Sigmoid colon (tissue), 7 donors: Measurements from ENCODE around the gene CCDC85B. TPM values are rescaled to one million over a fixed set of nuclear protein-coding genes. Genes with fewer than 3 reads are reported as not detected.
A peak's percentile ranks its signal among the peaks of the same experiment; 100 is the strongest.

Experiments
- DNase-seq: peaks from one replicate; pipeline ENCODE4 v3.0.0-alpha.2; 2019
- H3K27ac ChIP-seq, 4 donors: fragments of 200-600 bp; sonication (generic); one replicate each; pipeline ENCODE4 v1.5.1; 2016 to 2019; ENCODE audit warnings: mild to moderate bottlenecking in 1 of 4
- H3K27me3 ChIP-seq, 3 donors: fragments of 200-600 bp; sonication (generic); one replicate each; pipeline ENCODE4 v1.5.1; 2019; ENCODE audit warnings: mild to moderate bottlenecking in 1 of 3
- H3K36me3 ChIP-seq, 4 donors: fragments of 200-600 bp; sonication (generic); one replicate each; pipeline ENCODE4 v1.5.1; 2016 to 2019
- H3K4me1 ChIP-seq, 4 donors: fragments of 200-600 bp; sonication (generic); one replicate each; pipeline ENCODE4 v1.5.1; 2017 to 2019
- H3K4me3 ChIP-seq, 4 donors: fragments of 200-600 bp; sonication (generic); one replicate each; pipeline ENCODE4 v1.5.1; 2017 to 2019; ENCODE audit warnings: mild to moderate bottlenecking in 2 of 4, moderate library complexity in 1 of 4
- H3K9me3 ChIP-seq, 4 donors: fragments of 200-600 bp in 3 of 4; sonication (generic) in 3 of 4; one replicate each; pipeline versions ENCODE4 v1.5.1 to v1.6.1; 2013 to 2019
- EP300 ChIP-seq, 4 donors: sonication (generic); formaldehyde crosslinking; IDR thresholded peaks; one replicate each; pipeline ENCODE4 v1.6.1; 2017; ENCODE audit warnings: antibody characterized with exemption in 4 of 4
- POLR2A ChIP-seq, 2 donors: fragments of 450-650 bp; IDR thresholded peaks; one replicate each; pipeline ENCODE4 v1.6.1; 2016; ENCODE audit warnings: antibody characterized with exemption in 2 of 2, mild to moderate bottlenecking in 2 of 2, moderate library complexity in 2 of 2
- POLR2AphosphoS5 ChIP-seq, 4 donors: sonication (generic); formaldehyde crosslinking; IDR thresholded peaks; one replicate each; pipeline ENCODE4 v1.6.1; 2017; ENCODE audit warnings: antibody characterized with exemption in 4 of 4
- WGBS, 2 donors: extraction: QIAGEN DNeasy Blood & Tissue Kit; methylation state at CpG; one replicate each; pipeline ENCODE4 v1.1.7; 2013; 5-methylcytosine and 5-hydroxymethylcytosine counted together
- intact Hi-C: fragments of 100-400 bp; cut with DNase I; formaldehyde crosslinking; loops from one replicate; pipeline ENCODE4 v1.15.1; 2023
- polyA plus RNA-seq, 3 donors: library from polyadenylated mRNA; stranded (reverse); fragments of 200-250 nt; gene quantifications; one replicate each; pipeline ENCODE4 v1.2.3, GENCODE V29; 2013
- total RNA-seq, 4 donors: library from RNA; depleted of rRNA; stranded (reverse); fragments of >200 nt; gene quantifications; one replicate each; pipeline ENCODE4 v1.1.0, GENCODE V29; 2016
- TF ChIP-seq, protein P1 (sequence below), 4 experiments: fragments of 450-650 bp in 3 of 4; fragments of 200-600 bp in 1 of 4; IDR thresholded peaks; one replicate each; pipeline ENCODE4 v1.5.1; 2016 to 2019; ENCODE audit warnings: antibody characterized with exemption in 4 of 4, mild to moderate bottlenecking in 3 of 4, moderate library complexity in 2 of 4
- donor health status: healthy with polysubstance abuse.
- donor health status: Bipolar disorder and iron deficiency.
- donor health status: healthy.

Gene CCDC85B
- total and polyA plus RNA-seq, 7 donors: 4.2 to 73.6 (median 57.1) TPM

DNA sequence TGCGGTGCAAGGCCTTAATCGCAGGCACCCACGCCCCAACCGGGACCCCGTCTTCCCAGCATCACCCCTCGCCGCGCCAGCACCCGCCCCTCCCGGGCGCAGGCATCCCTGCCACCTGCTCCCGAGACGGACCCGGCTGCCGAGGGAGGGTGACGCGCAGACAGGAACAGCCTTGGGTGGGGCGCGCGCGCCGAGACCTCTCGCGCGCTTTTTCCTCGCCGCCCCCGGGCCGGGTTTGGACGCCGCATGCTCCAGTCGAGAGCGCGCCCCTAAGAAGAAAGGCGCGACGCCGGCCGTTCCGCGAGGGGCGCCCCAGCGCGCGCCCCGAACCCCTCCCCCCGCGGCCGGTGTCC lies 33.0 kb upstream of the CCDC85B start:
- Histone ChIP-seq H3K9me3 (no peaks in the 10 kb centered on the region), H3K4me3 (peak overlapping the region; percentile 79 to 99 (median 98)), H3K27ac (peak overlapping the region; percentile 89 to 99 (median 95)), H3K4me1 (peaks cover 0 to 70% (median 57%) of the 10 kb centered on the region in 4 donors), H3K27me3 (no peaks in the 10 kb centered on the region), H3K36me3 (peaks cover 30 to 46% (median 44%) of the 10 kb centered on the region in 4 donors)
- DNase-seq: no peak
- TF ChIP-seq POLR2A (IDR thresholded peaks at IDR 0.05) (no peak), EP300 (IDR thresholded peaks at IDR 0.05) (no peak)
- intact Hi-C loops: loop anchor here (5.0 kb wide), 2 partner anchors 60 to 285 kb away; partner anchors contain the start of genes C11orf68, DRAP1, FAM89B and ZNRD2
- 0 to 1% methylated on average over 49 of the region's 49 CpGs for WGBS, 2 donors

DNA sequence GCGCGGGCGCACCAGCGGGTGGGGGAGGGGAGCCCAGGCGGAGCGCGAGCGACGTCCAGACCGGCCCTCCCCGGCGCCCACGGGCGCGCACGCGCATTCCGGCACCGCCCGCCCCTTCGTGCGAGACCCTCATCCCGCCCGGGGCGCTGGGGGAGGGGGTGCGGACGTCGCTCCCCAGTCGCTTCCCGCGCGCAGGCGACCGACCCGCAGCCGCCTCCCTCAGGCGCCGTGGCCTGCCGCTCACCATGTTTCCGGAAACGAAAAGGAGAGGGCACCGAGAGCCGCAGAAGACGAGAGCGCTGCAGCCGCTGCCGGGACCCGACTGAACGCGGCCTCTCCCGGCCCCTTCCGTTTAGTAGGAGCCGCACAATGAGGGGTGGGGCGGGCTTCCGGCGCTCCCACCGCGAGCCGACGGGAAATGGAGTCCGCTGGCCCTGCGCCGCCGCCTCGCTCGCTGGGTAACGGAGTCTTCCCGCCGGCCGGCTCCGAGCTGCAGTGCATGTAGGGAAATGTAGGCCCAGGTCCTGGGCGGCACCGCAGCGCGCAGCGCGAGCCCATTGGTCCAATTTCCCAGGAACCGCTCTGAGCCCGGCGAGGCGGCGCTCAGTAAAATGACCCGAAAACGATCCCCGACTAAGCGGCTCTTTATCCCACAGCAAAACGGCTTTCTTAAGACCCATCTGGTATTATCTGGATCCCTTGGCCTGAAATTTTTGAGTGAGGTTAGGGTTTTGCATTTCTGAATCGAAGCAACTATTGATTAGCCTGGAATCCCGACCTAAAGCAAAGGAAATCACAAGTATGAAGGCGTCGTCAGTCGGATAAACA lies 32.4 kb upstream of the CCDC85B start, which contains the start of gene CFL1:
Gene CFL1, minus strand, starts transcription at position 328 of the 828 bp plus-strand sequence. Its CDS starts 81 bp downstream, at position 247.
- no peaks in the 10 kb centered on the region for H3K9me3 ChIP-seq
- peak within 1 kb of the TSS; percentile 89 to 99 (median 95) for H3K27ac ChIP-seq
- 0% methylated on average over 92 of the region's 92 CpGs for WGBS, 2 donors
- H3K4me1 ChIP-seq: peaks cover 0 to 70% (median 59%) of the 10 kb centered on the region in 4 donors
- intact Hi-C loops: loop anchor here (1.0 to 5.0 kb wide), 3 partner anchors 30 to 286 kb away; partner anchors contain the start of genes C11orf68, DRAP1, FAM89B and FIBP
- peaks cover 25 to 47% (median 45%) of the 10 kb centered on the region in 4 donors for H3K36me3 ChIP-seq
- H3K27me3 ChIP-seq: no peaks in the 10 kb centered on the region
- H3K4me3 ChIP-seq: peak within 1 kb of the TSS; percentile 79 to 99 (median 98)
- TF ChIP-seq, protein P1, sequence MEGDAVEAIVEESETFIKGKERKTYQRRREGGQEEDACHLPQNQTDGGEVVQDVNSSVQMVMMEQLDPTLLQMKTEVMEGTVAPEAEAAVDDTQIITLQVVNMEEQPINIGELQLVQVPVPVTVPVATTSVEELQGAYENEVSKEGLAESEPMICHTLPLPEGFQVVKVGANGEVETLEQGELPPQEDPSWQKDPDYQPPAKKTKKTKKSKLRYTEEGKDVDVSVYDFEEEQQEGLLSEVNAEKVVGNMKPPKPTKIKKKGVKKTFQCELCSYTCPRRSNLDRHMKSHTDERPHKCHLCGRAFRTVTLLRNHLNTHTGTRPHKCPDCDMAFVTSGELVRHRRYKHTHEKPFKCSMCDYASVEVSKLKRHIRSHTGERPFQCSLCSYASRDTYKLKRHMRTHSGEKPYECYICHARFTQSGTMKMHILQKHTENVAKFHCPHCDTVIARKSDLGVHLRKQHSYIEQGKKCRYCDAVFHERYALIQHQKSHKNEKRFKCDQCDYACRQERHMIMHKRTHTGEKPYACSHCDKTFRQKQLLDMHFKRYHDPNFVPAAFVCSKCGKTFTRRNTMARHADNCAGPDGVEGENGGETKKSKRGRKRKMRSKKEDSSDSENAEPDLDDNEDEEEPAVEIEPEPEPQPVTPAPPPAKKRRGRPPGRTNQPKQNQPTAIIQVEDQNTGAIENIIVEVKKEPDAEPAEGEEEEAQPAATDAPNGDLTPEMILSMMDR (IDR thresholded peaks at IDR 0.05): no peak
- peak; percentile 95 to 96 for TF ChIP-seq POLR2A (IDR thresholded peaks at IDR 0.05)
- peak in 1 of 4 donors; percentile 62 for TF ChIP-seq EP300 (IDR thresholded peaks at IDR 0.05)
- peak; percentile 93 to 99 (median 98) for TF ChIP-seq POLR2AphosphoS5 (IDR thresholded peaks at IDR 0.05)
- DNase-seq: peak; percentile 100

DNA sequence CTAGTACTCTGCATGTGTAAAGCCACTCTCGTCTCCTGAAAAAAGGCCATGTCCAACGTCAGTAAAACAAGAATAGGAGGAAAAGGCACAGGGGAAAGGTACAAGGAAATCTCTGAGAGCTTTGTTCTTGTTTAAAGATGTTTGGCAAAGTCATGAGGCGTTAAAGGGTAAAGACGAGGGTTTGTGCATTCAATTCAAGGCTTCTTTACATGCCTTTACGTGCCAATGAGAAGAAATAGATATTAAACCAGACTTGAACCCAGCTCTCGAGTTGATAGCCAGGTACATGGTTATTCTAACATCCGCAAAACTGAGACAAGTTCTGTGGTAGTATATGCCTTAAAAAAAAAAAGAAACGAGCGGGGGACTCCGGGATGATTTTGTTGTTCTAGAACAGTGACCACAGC lies 31.8 kb upstream of the CCDC85B start:
- WGBS, 2 donors: 0 to 1% methylated on average over 10 of the region's 10 CpGs
- Histone ChIP-seq H3K9me3 (no peaks in the 10 kb centered on the region), H3K27me3 (no peaks in the 10 kb centered on the region), H3K27ac (peak overlapping the region; percentile 89 to 99 (median 95)), H3K4me1 (peaks cover 0 to 67% (median 55%) of the 10 kb centered on the region in 4 donors), H3K36me3 (peaks cover 22 to 47% (median 44%) of the 10 kb centered on the region in 4 donors), H3K4me3 (peak overlapping the region; percentile 79 to 98 (median 90))
- no peak for DNase-seq
- TF ChIP-seq, protein P1 (IDR thresholded peaks at IDR 0.05): no peak
- TF ChIP-seq EP300 (IDR thresholded peaks at IDR 0.05) (no peak), POLR2AphosphoS5 (IDR thresholded peaks at IDR 0.05) (no peak), POLR2A (IDR thresholded peaks at IDR 0.05) (no peak)
- intact Hi-C loops: loop anchor here (1.0 to 5.0 kb wide), 3 partner anchors 30 to 286 kb away; partner anchors contain the start of genes C11orf68, DRAP1, FAM89B and FIBP

DNA sequence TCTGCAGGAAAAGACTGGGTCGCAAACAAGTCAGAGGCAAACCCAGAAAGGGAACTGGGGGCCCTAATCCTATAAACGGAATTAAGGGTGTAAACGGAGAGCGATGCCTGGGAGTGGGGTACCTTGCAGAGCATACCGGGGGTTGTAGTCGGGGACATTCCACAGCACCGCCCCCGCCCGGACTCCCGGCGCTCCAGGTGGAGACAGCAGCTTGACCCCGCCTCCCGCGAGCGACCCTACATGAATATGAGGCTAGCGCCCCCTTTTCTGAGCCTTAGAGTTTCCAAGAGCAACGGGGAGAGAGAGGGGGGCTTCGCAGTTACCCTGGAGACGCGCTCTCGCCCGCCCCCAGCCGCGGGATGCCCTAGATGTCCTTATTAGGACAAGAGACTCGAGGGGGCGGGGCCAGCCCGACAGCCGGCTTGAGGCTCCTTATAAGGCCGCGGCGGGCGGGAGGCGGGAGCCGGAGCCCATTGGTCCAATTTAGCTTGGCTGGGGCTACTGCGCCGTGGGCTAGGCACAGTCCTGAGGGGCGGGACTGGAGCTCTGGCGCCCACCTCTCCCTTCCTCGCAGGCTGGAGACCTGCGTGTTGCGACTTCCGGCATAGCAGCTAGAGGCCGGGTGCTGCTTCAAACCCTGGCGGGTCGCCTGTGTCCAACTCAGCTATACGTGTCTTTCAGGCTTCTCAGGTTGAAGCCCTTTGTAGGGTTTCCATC lies 31.2 kb upstream of the CCDC85B start:
- Histone ChIP-seq H3K36me3 (peaks cover 22 to 47% (median 44%) of the 10 kb centered on the region in 4 donors), H3K27ac (peak overlapping the region; percentile 89 to 99 (median 95)), H3K27me3 (no peaks in the 10 kb centered on the region), H3K9me3 (no peaks in the 10 kb centered on the region), H3K4me3 (peak overlapping the region; percentile 79 to 98 (median 90)), H3K4me1 (peaks cover 0 to 61% (median 51%) of the 10 kb centered on the region in 4 donors)
- intact Hi-C loops: loop anchor here (5.0 kb wide), 2 partner anchors 58 to 287 kb away; partner anchors contain the start of genes C11orf68, DRAP1, FAM89B and ZNRD2
- WGBS, 2 donors: 0 to 1% methylated on average over 46 of the region's 46 CpGs
- peak; percentile 100 for DNase-seq
- peak; percentile 99 for TF ChIP-seq POLR2AphosphoS5 (IDR thresholded peaks at IDR 0.05)
- TF ChIP-seq POLR2A (IDR thresholded peaks at IDR 0.05): peak; percentile 98 to 99
- TF ChIP-seq, protein P1 (IDR thresholded peaks at IDR 0.05): no peak
- TF ChIP-seq EP300 (IDR thresholded peaks at IDR 0.05): peak in 1 of 4 donors; percentile 28
